GM21825 (cell line): ENCODE measurements around the gene MAPRE3.
A peak's percentile ranks its signal among the peaks of the same experiment; 100 is the strongest.

ENCODE experiments used
- ATAC-seq: cut with Tn5 transposase; IDR thresholded peaks from one replicate; pipeline ENCODE4 v1.9.1; 2021; ENCODE audit warnings: mild to moderate bottlenecking, moderate library complexity; ENCODE audit not compliant: unreplicated experiment

Gene MAPRE3

GRCh38 chr2:27038631-27039339, 68.3 kb downstream of the MAPRE3 start:
- no peak for ATAC-seq

GRCh38 chr2:27039426-27039825, 69.0 kb downstream of the MAPRE3 start:
- no peak for ATAC-seq

- no peak for ATAC-seq
Observed at GRCh38 chr2:27039871-27040270, 69.4 kb downstream of the MAPRE3 start.

- ATAC-seq: no peak
Observed at GRCh38 chr2:27040282-27040681, 69.8 kb downstream of the MAPRE3 start.

- peak; percentile 26 for ATAC-seq
Observed at GRCh38 chr2:27041752-27042151, 71.3 kb downstream of the MAPRE3 start.

- ATAC-seq: peak; percentile 56
Observed at GRCh38 chr2:27042159-27042661, 71.8 kb downstream of the MAPRE3 start.

GRCh38 chr2:27042985-27043634, 72.7 kb downstream of the MAPRE3 start:
- ATAC-seq: no peak

- peak; percentile 27 for ATAC-seq
Observed at GRCh38 chr2:27049422-27050280, 79.2 kb downstream of the MAPRE3 start.

- ATAC-seq: peak; percentile 40
Observed at GRCh38 chr2:27050281-27050995, 80.0 kb downstream of the MAPRE3 start.

GRCh38 chr2:27050996-27051901, 80.8 kb downstream of the MAPRE3 start, which contains the start of gene AGBL5:
Gene AGBL5 (plus strand): TSS chr2:27051668. CDS start chr2:27052959, 1,291 bp downstream.
- ATAC-seq: peak; percentile 60

- no peak for ATAC-seq
Observed at GRCh38 chr2:27051902-27052645, 81.6 kb downstream of the MAPRE3 start.

- ATAC-seq: no peak
Observed at GRCh38 chr2:27053321-27053720, 82.9 kb downstream of the MAPRE3 start.

GRCh38 chr2:27053776-27054175, 83.3 kb downstream of the MAPRE3 start:
- no peak for ATAC-seq

GRCh38 chr2:27054721-27055120, 84.3 kb downstream of the MAPRE3 start:
- no peak for ATAC-seq

- ATAC-seq: no peak
Observed at GRCh38 chr2:27057184-27057583, 86.7 kb downstream of the MAPRE3 start.

GRCh38 chr2:27058210-27058609, 87.8 kb downstream of the MAPRE3 start:
- no peak for ATAC-seq

- ATAC-seq: no peak
Observed at GRCh38 chr2:27059141-27059820, 88.8 kb downstream of the MAPRE3 start.

GRCh38 chr2:27060323-27060722, 89.9 kb downstream of the MAPRE3 start:
- no peak for ATAC-seq
